Measurements from ENCODE around the gene CELSR2.

CELSR2 gene

GRCh38 chr1:109290998-109291397 is 41.7 kb downstream of the CELSR2 start:
- no peak for DNase-seq (ENCODE audit: low read depth in 2 of 2)
- no peak overlapping the region for H3K4me3 ChIP-seq (replicated peaks in 1 of 2; ENCODE audit: low read depth in 2 of 2, low read length in 2 of 2)
- TF ChIP-seq CTCF (IDR thresholded peaks at IDR 0.05; ENCODE audit: low read depth, low read length): no peak

- no peak overlapping the region for H3K4me3 ChIP-seq (replicated peaks in 1 of 2; ENCODE audit: low read depth in 2 of 2, low read length in 2 of 2)
- TF ChIP-seq CTCF (IDR thresholded peaks at IDR 0.05; ENCODE audit: low read depth, low read length): no peak
- DNase-seq (ENCODE audit: low read depth in 2 of 2): no peak
These were observed 43.0 kb downstream of the CELSR2 start for GRCh38 chr1:109292364-109292763.

GRCh38 chr1:109293026-109293425 is 43.7 kb downstream of the CELSR2 start:
- H3K4me3 ChIP-seq (replicated peaks in 1 of 2; ENCODE audit: low read depth in 2 of 2, low read length in 2 of 2): no peak overlapping the region
- no peak for TF ChIP-seq CTCF (IDR thresholded peaks at IDR 0.05; ENCODE audit: low read depth, low read length)
- no peak for DNase-seq (ENCODE audit: low read depth in 2 of 2)

- no peak for TF ChIP-seq CTCF (IDR thresholded peaks at IDR 0.05; ENCODE audit: low read depth, low read length)
- DNase-seq (ENCODE audit: low read depth in 2 of 2): no peak
- H3K4me3 ChIP-seq (replicated peaks in 1 of 2; ENCODE audit: low read depth in 2 of 2, low read length in 2 of 2): no peak overlapping the region
These were observed 45.1 kb downstream of the CELSR2 start for GRCh38 chr1:109294481-109294880.

- DNase-seq (ENCODE audit: low read depth in 2 of 2): no peak
- TF ChIP-seq CTCF (IDR thresholded peaks at IDR 0.05; ENCODE audit: low read depth, low read length): no peak
- H3K4me3 ChIP-seq (replicated peaks in 1 of 2; ENCODE audit: low read depth in 2 of 2, low read length in 2 of 2): no peak overlapping the region
These were observed 46.5 kb downstream of the CELSR2 start for GRCh38 chr1:109295712-109296415.

- TF ChIP-seq CTCF (IDR thresholded peaks at IDR 0.05; ENCODE audit: low read depth, low read length): no peak
- DNase-seq (ENCODE audit: low read depth in 2 of 2): no peak
- no peak overlapping the region for H3K4me3 ChIP-seq (replicated peaks in 1 of 2; ENCODE audit: low read depth in 2 of 2, low read length in 2 of 2)
These were observed 47.4 kb downstream of the CELSR2 start for GRCh38 chr1:109296782-109297181.

Measured in cardiac fibroblast (primary cell).